ENCODE results near the gene ROR2.
A peak's percentile ranks its signal among the peaks of the same experiment; 100 is the strongest.

ROR2 gene

DNA sequence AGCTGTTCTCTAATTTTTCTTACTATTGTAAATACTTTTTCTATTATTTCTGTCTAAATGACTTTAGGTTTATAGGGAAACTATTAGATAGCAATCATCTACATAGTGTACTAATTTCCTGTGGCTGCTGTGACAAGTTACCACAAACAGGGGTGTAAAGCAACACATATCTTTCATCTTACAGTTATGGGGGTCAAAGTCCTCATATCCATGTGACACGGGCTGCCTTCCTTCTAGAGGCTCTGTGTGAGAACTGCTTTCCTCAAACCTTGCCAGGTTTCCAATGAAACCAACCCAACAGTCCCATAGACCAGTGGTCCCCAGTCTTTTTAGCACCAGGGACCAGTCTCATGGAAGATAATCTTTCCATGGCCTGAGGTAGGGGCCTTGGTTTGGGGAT, 189.1 kb downstream of the ROR2 start:
- no peak overlapping the region for H2BK120ac ChIP-seq (ENCODE audit: low read depth, low read length)
- no peak overlapping the region for H2BK15ac ChIP-seq (ENCODE audit: low read length)
- H3K4me2 ChIP-seq (ENCODE audit: insufficient read depth, low read length, poor library complexity, severe bottlenecking), result no peak overlapping the region
- H3K9ac ChIP-seq (ENCODE audit: low read depth, low read length, poor library complexity), result no peak overlapping the region
- H3K18ac ChIP-seq (ENCODE audit: low read length), result no peak overlapping the region
- DNase-seq (ENCODE audit: low spot score), result no peak
- H3K23ac ChIP-seq (ENCODE audit: low read depth, low read length, poor library complexity), result no peak overlapping the region
- H3K4me3 ChIP-seq (ENCODE audit: low read length in 2 of 2), result no peak overlapping the region
- H3K27ac ChIP-seq (replicated peaks; ENCODE audit: low read length), result no peak overlapping the region
- H4K8ac ChIP-seq (ENCODE audit: low read depth, low read length), result no peak overlapping the region
- no peak overlapping the region for H3K4ac ChIP-seq (ENCODE audit: low read length)
- peaks cover 3 to 19% of the 10 kb centered on the region in 2 donors for H3K9me3 ChIP-seq (replicated peaks in 1 of 2; ENCODE audit: control insufficient read depth in 2 of 2, insufficient read depth in 1 of 2, low read depth in 1 of 2, low read length in 2 of 2)
- no peak overlapping the region for H2AK5ac ChIP-seq (ENCODE audit: low read depth, low read length)
- no CpG with 5 or more reads among the region's 1 CpG for WGBS, 2 donors (ENCODE audit: extremely low coverage in 2 of 2, insufficient read length in 2 of 2, insufficient replicate concordance in 1 of 2)
- H4K91ac ChIP-seq (ENCODE audit: low read depth, low read length, poor library complexity), result no peak overlapping the region
- H3K27me3 ChIP-seq (ENCODE audit: control insufficient read depth in 3 of 3, insufficient read depth in 3 of 3, low read depth in 1 of 3, low read length in 3 of 3), result no peaks in the 10 kb centered on the region
- no peak overlapping the region for H3K14ac ChIP-seq (ENCODE audit: low read length)
- no peak overlapping the region for H2BK12ac ChIP-seq (ENCODE audit: low read length)
- no peaks in the 10 kb centered on the region for H3K4me1 ChIP-seq (ENCODE audit: control insufficient read depth in 2 of 2, insufficient read depth in 1 of 2, low read depth in 1 of 2, low read length in 2 of 2)
- H2AFZ ChIP-seq (ENCODE audit: low read length), result no peak overlapping the region
- peaks cover 3% of the 10 kb centered on the region for H3K79me1 ChIP-seq (ENCODE audit: low read depth, low read length)
- peaks cover 5 to 12% of the 10 kb centered on the region in 2 donors for H3K36me3 ChIP-seq (replicated peaks in 1 of 2; ENCODE audit: control insufficient read depth in 2 of 2, insufficient read depth in 2 of 2, low read length in 2 of 2)
- no peak overlapping the region for H2BK5ac ChIP-seq (ENCODE audit: low read length)

GRCh38 chr9:91758491-91758981, 191.5 kb downstream of the ROR2 start:
- no CpG with 5 or more reads among the region's 5 CpGs for WGBS, 2 donors (ENCODE audit: extremely low coverage in 2 of 2, insufficient read length in 2 of 2, insufficient replicate concordance in 1 of 2)
- no peak overlapping the region for H2BK12ac ChIP-seq (ENCODE audit: low read length)
- DNase-seq (ENCODE audit: low spot score), result peak; percentile 54

GRCh38 chr9:91757782-91758181, 192.2 kb downstream of the ROR2 start:
- Histone ChIP-seq H2BK12ac (ENCODE audit: low read length) (no peak overlapping the region), H2BK120ac (ENCODE audit: low read depth, low read length) (no peak overlapping the region), H3K4me3 (ENCODE audit: low read length in 2 of 2) (no peak overlapping the region), H2AFZ (ENCODE audit: low read length) (no peak overlapping the region), H3K36me3 (replicated peaks in 1 of 2; ENCODE audit: control insufficient read depth in 2 of 2, insufficient read depth in 2 of 2, low read length in 2 of 2) (peaks cover 15 to 35% of the 10 kb centered on the region in 2 donors), H3K4ac (ENCODE audit: low read length) (no peak overlapping the region), H4K8ac (ENCODE audit: low read depth, low read length) (no peak overlapping the region), H4K91ac (ENCODE audit: low read depth, low read length, poor library complexity) (no peak overlapping the region), H3K9me3 (replicated peaks in 1 of 2; ENCODE audit: control insufficient read depth in 2 of 2, insufficient read depth in 1 of 2, low read depth in 1 of 2, low read length in 2 of 2) (peaks cover 0 to 8% of the 10 kb centered on the region in 2 donors), H3K14ac (ENCODE audit: low read length) (no peak overlapping the region), H3K4me2 (ENCODE audit: insufficient read depth, low read length, poor library complexity, severe bottlenecking) (no peak overlapping the region), H3K27ac (replicated peaks; ENCODE audit: low read length) (no peak overlapping the region), H3K9ac (ENCODE audit: low read depth, low read length, poor library complexity) (no peak overlapping the region), H2BK15ac (ENCODE audit: low read length) (no peak overlapping the region), H2AK5ac (ENCODE audit: low read depth, low read length) (no peak overlapping the region), H3K18ac (ENCODE audit: low read length) (no peak overlapping the region), H3K4me1 (ENCODE audit: control insufficient read depth in 2 of 2, insufficient read depth in 1 of 2, low read depth in 1 of 2, low read length in 2 of 2) (no peaks in the 10 kb centered on the region), H3K27me3 (ENCODE audit: control insufficient read depth in 3 of 3, insufficient read depth in 3 of 3, low read depth in 1 of 3, low read length in 3 of 3) (no peaks in the 10 kb centered on the region), H3K79me1 (ENCODE audit: low read depth, low read length) (peaks cover 3% of the 10 kb centered on the region), H2BK5ac (ENCODE audit: low read length) (no peak overlapping the region), H3K23ac (ENCODE audit: low read depth, low read length, poor library complexity) (no peak overlapping the region)
- DNase-seq (ENCODE audit: low spot score), result no peak
- WGBS, 2 donors (ENCODE audit: extremely low coverage in 2 of 2, insufficient read length in 2 of 2, insufficient replicate concordance in 1 of 2), result no CpG with 5 or more reads among the region's 4 CpGs

More at GRCh38 chr9:91758491-91758981, 191.5 kb downstream of the ROR2 start:
- H2BK5ac ChIP-seq (ENCODE audit: low read length), result no peak overlapping the region
- H2AK5ac ChIP-seq (ENCODE audit: low read depth, low read length), result no peak overlapping the region
- peaks cover 3% of the 10 kb centered on the region for H3K79me1 ChIP-seq (ENCODE audit: low read depth, low read length)
- H3K18ac ChIP-seq (ENCODE audit: low read length), result no peak overlapping the region
- no peak overlapping the region for H3K14ac ChIP-seq (ENCODE audit: low read length)
- H3K9ac ChIP-seq (ENCODE audit: low read depth, low read length, poor library complexity), result no peak overlapping the region
- no peak overlapping the region for H4K91ac ChIP-seq (ENCODE audit: low read depth, low read length, poor library complexity)
- no peak overlapping the region for H3K4ac ChIP-seq (ENCODE audit: low read length)
- H3K27me3 ChIP-seq (ENCODE audit: control insufficient read depth in 3 of 3, insufficient read depth in 3 of 3, low read depth in 1 of 3, low read length in 3 of 3), result no peaks in the 10 kb centered on the region
- H3K4me2 ChIP-seq (ENCODE audit: insufficient read depth, low read length, poor library complexity, severe bottlenecking), result no peak overlapping the region
- H2BK15ac ChIP-seq (ENCODE audit: low read length), result no peak overlapping the region
- H3K9me3 ChIP-seq (replicated peaks in 1 of 2; ENCODE audit: control insufficient read depth in 2 of 2, insufficient read depth in 1 of 2, low read depth in 1 of 2, low read length in 2 of 2), result peaks cover 0 to 8% of the 10 kb centered on the region in 2 donors
- no peak overlapping the region for H2BK120ac ChIP-seq (ENCODE audit: low read depth, low read length)
- peaks cover 15 to 30% of the 10 kb centered on the region in 2 donors for H3K36me3 ChIP-seq (replicated peaks in 1 of 2; ENCODE audit: control insufficient read depth in 2 of 2, insufficient read depth in 2 of 2, low read length in 2 of 2)
- no peaks in the 10 kb centered on the region for H3K4me1 ChIP-seq (ENCODE audit: control insufficient read depth in 2 of 2, insufficient read depth in 1 of 2, low read depth in 1 of 2, low read length in 2 of 2)
- no peak overlapping the region for H4K8ac ChIP-seq (ENCODE audit: low read depth, low read length)
- H3K27ac ChIP-seq (replicated peaks; ENCODE audit: low read length), result no peak overlapping the region
- H2AFZ ChIP-seq (ENCODE audit: low read length), result no peak overlapping the region
- no peak overlapping the region for H3K23ac ChIP-seq (ENCODE audit: low read depth, low read length, poor library complexity)
- H3K4me3 ChIP-seq (ENCODE audit: low read length in 2 of 2), result no peak overlapping the region

- WGBS, 2 donors (ENCODE audit: extremely low coverage in 2 of 2, insufficient read length in 2 of 2, insufficient replicate concordance in 1 of 2), result no CpG with 5 or more reads among the region's 4 CpGs
- Histone ChIP-seq H3K4me3 (ENCODE audit: low read length in 2 of 2) (no peak overlapping the region), H3K18ac (ENCODE audit: low read length) (no peak overlapping the region), H2AK5ac (ENCODE audit: low read depth, low read length) (no peak overlapping the region), H3K9ac (ENCODE audit: low read depth, low read length, poor library complexity) (no peak overlapping the region), H2BK5ac (ENCODE audit: low read length) (no peak overlapping the region), H3K4me1 (ENCODE audit: control insufficient read depth in 2 of 2, insufficient read depth in 1 of 2, low read depth in 1 of 2, low read length in 2 of 2) (no peaks in the 10 kb centered on the region), H2BK12ac (ENCODE audit: low read length) (no peak overlapping the region), H3K79me1 (ENCODE audit: low read depth, low read length) (peaks cover 3% of the 10 kb centered on the region), H3K9me3 (replicated peaks in 1 of 2; ENCODE audit: control insufficient read depth in 2 of 2, insufficient read depth in 1 of 2, low read depth in 1 of 2, low read length in 2 of 2) (peaks cover 0 to 2% of the 10 kb centered on the region in 2 donors), H4K8ac (ENCODE audit: low read depth, low read length) (no peak overlapping the region), H2BK15ac (ENCODE audit: low read length) (no peak overlapping the region), H4K91ac (ENCODE audit: low read depth, low read length, poor library complexity) (no peak overlapping the region), H3K27ac (replicated peaks; ENCODE audit: low read length) (no peak overlapping the region), H3K14ac (ENCODE audit: low read length) (no peak overlapping the region), H3K27me3 (ENCODE audit: control insufficient read depth in 3 of 3, insufficient read depth in 3 of 3, low read depth in 1 of 3, low read length in 3 of 3) (no peaks in the 10 kb centered on the region), H3K4me2 (ENCODE audit: insufficient read depth, low read length, poor library complexity, severe bottlenecking) (no peak overlapping the region), H2AFZ (ENCODE audit: low read length) (no peak overlapping the region), H3K36me3 (replicated peaks in 1 of 2; ENCODE audit: control insufficient read depth in 2 of 2, insufficient read depth in 2 of 2, low read length in 2 of 2) (peaks cover 15 to 35% of the 10 kb centered on the region in 2 donors), H3K23ac (ENCODE audit: low read depth, low read length, poor library complexity) (no peak overlapping the region), H2BK120ac (ENCODE audit: low read depth, low read length) (no peak overlapping the region), H3K4ac (ENCODE audit: low read length) (no peak overlapping the region)
- no peak for DNase-seq (ENCODE audit: low spot score)
Measured at GRCh38 chr9:91756510-91756780, 193.6 kb downstream of the ROR2 start.
